ENCODE results near the gene KCNQ1. TPM values are rescaled to one million over a fixed set of nuclear protein-coding genes. Genes with fewer than 3 reads are reported as not detected.

The KCNQ1 gene
- total RNA-seq, 1 experiment from 2014 or later, result 2.5 TPM

GRCh38 chr11:2451336-2451735 lies 6.5 kb downstream of the KCNQ1 start:
- Mint-ChIP-seq H3K4me3 (no peak overlapping the region), H3K36me3 (no peaks in the 10 kb centered on the region), H3K27ac (no peak overlapping the region), H3K27me3 (ENCODE audit: low read depth) (peaks cover 99% of the 10 kb centered on the region), H3K4me1 (no peaks in the 10 kb centered on the region), H3K9me3 (no peaks in the 10 kb centered on the region)
- ChIA-PET POLR2A (no interaction called here), CTCF (no interaction called here)
- ATAC-seq, result no peak
- TF ChIP-seq ZSCAN18 (CRISPR knock-in tag; IDR thresholded peaks at IDR 0.05), result no peak
- no peak for TF ChIP-seq FOXK1 (CRISPR knock-in tag; IDR thresholded peaks at IDR 0.05)
- TF ChIP-seq ZNF281 (CRISPR knock-in tag; IDR thresholded peaks at IDR 0.05), result no peak
- no peak for TF ChIP-seq FOXJ3 (CRISPR knock-in tag; IDR thresholded peaks at IDR 0.05; ENCODE audit: borderline replicate concordance)
- peak; percentile 7 for DNase-seq (ENCODE audit: low spot score)

GRCh38 chr11:2451916-2452315 lies 7.1 kb downstream of the KCNQ1 start:
- Mint-ChIP-seq H3K36me3 (no peaks in the 10 kb centered on the region), H3K4me3 (no peak overlapping the region), H3K27me3 (ENCODE audit: low read depth) (peaks cover 96% of the 10 kb centered on the region), H3K4me1 (no peaks in the 10 kb centered on the region), H3K27ac (no peak overlapping the region), H3K9me3 (no peaks in the 10 kb centered on the region)
- CTCF ChIA-PET, result interaction anchor here (0.9 kb wide), 1 partner anchor 79 kb away, joined by 5 read pairs; no protein-coding TSS in a partner anchor
- ATAC-seq (no peak), DNase-seq (ENCODE audit: low spot score) (no peak)
- POLR2A ChIA-PET, result no interaction called here
- no peak for TF ChIP-seq SMAD3 (CRISPR knock-in tag; IDR thresholded peaks at IDR 0.05; ENCODE audit: borderline replicate concordance)

GRCh38 chr11:2452321-2453012 lies 7.7 kb downstream of the KCNQ1 start:
- TF ChIP-seq STAT6 (CRISPR knock-in tag; conservative IDR thresholded peaks at IDR 0.05; ENCODE audit: low read depth) (no peak), ZNF425 (CRISPR knock-in tag; conservative IDR thresholded peaks at IDR 0.05) (no peak), RORB (CRISPR knock-in tag; IDR thresholded peaks at IDR 0.05) (no peak), CDX4 (CRISPR knock-in tag; IDR thresholded peaks at IDR 0.05; ENCODE audit: borderline replicate concordance) (no peak), GABPB1 (CRISPR knock-in tag; IDR thresholded peaks at IDR 0.05) (no peak), ZNF396 (CRISPR knock-in tag; IDR thresholded peaks at IDR 0.05; ENCODE audit: borderline replicate concordance) (no peak), ATF1 (CRISPR knock-in tag; IDR thresholded peaks at IDR 0.05) (no peak), ZSCAN18 (CRISPR knock-in tag; IDR thresholded peaks at IDR 0.05) (no peak), TEAD4 (CRISPR knock-in tag; IDR thresholded peaks at IDR 0.05) (no peak), ZBTB21 (CRISPR knock-in tag; IDR thresholded peaks at IDR 0.05; ENCODE audit: borderline replicate concordance) (no peak), ZNF317 (CRISPR knock-in tag; IDR thresholded peaks at IDR 0.05; ENCODE audit: borderline replicate concordance, low read depth) (no peak), HMGXB4 (CRISPR knock-in tag; IDR thresholded peaks at IDR 0.05) (no peak)
- H3K4me3 Mint-ChIP-seq, result no peak overlapping the region
- no peaks in the 10 kb centered on the region for H3K9me3 Mint-ChIP-seq
- DNase-seq (ENCODE audit: low spot score) (peak; percentile 8), ATAC-seq (no peak)
- H3K27ac Mint-ChIP-seq, result no peak overlapping the region
- CTCF ChIA-PET, result interaction anchor here (0.9 kb wide), 1 partner anchor 79 kb away, joined by 5 read pairs; no protein-coding TSS in a partner anchor
- H3K27me3 Mint-ChIP-seq (ENCODE audit: low read depth), result peaks cover 96% of the 10 kb centered on the region
- no peaks in the 10 kb centered on the region for H3K4me1 Mint-ChIP-seq
- H3K36me3 Mint-ChIP-seq, result no peaks in the 10 kb centered on the region
- POLR2A ChIA-PET, result no interaction called here

All from WTC11 (cell line).